GM18868 (cell line): ENCODE measurements around the gene CCT5.
A peak's percentile ranks its signal among the peaks of the same experiment; 100 is the strongest.
"Not testable (repeated sequence)": the region's sequence is repeated elsewhere in the genome, so short reads cannot be mapped to it uniquely, and the experiment has no call there.

Source experiments
- ATAC-seq: cut with Tn5 transposase; IDR thresholded peaks from one replicate; pipeline ENCODE4 v1.9.1; 2021; ENCODE audit warnings: mild to moderate bottlenecking, moderate library complexity; ENCODE audit not compliant: unreplicated experiment

Gene CCT5

GRCh38 chr5:10244342-10244944 is 5.6 kb upstream of the CCT5 start:
- no peak for ATAC-seq

GRCh38 chr5:10246761-10247160 is 3.3 kb upstream of the CCT5 start:
- no peak for ATAC-seq

- not testable (repeated sequence) for ATAC-seq
These were observed 2.9 kb upstream of the CCT5 start for GRCh38 chr5:10247217-10247616.

GRCh38 chr5:10248378-10249260 is 1.5 kb upstream of the CCT5 start:
- ATAC-seq, result peak; percentile 2

GRCh38 chr5:10250806-10251276 is 761 bp downstream of the CCT5 start:
- ATAC-seq, result no peak

- ATAC-seq, result no peak
These were observed 1.3 kb downstream of the CCT5 start for GRCh38 chr5:10251405-10251804.

- no peak for ATAC-seq
These were observed 3.3 kb downstream of the CCT5 start for GRCh38 chr5:10253390-10253789.

- no peak for ATAC-seq
These were observed 4.6 kb downstream of the CCT5 start for GRCh38 chr5:10254686-10255085.

- ATAC-seq, result no peak
These were observed 7.8 kb downstream of the CCT5 start for GRCh38 chr5:10257870-10258269.

- no peak for ATAC-seq
These were observed 9.8 kb downstream of the CCT5 start for GRCh38 chr5:10259899-10260298.

GRCh38 chr5:10261065-10261464 is 11.0 kb downstream of the CCT5 start:
- ATAC-seq, result no peak

GRCh38 chr5:10262121-10262774 is 12.2 kb downstream of the CCT5 start:
- no peak for ATAC-seq

- no peak for ATAC-seq
These were observed 12.9 kb downstream of the CCT5 start for GRCh38 chr5:10262995-10263394.

GRCh38 chr5:10264604-10265003 is 14.5 kb downstream of the CCT5 start:
- no peak for ATAC-seq

GRCh38 chr5:10265245-10266109 is 15.4 kb downstream of the CCT5 start:
- no peak for ATAC-seq

GRCh38 chr5:10266137-10266536 is 16.1 kb downstream of the CCT5 start:
- ATAC-seq, result no peak

GRCh38 chr5:10266839-10267238 is 16.8 kb downstream of the CCT5 start:
- ATAC-seq, result no peak

GRCh38 chr5:10268100-10268499 is 18.0 kb downstream of the CCT5 start:
- no peak for ATAC-seq

GRCh38 chr5:10272053-10272874 is 22.2 kb downstream of the CCT5 start:
- no peak for ATAC-seq

- not testable (repeated sequence) for ATAC-seq
These were observed 22.8 kb downstream of the CCT5 start for GRCh38 chr5:10272875-10273209.
